Measurements from ENCODE around the gene MRPL52. TPM values are rescaled to one million over a fixed set of nuclear protein-coding genes. Genes with fewer than 3 reads are reported as not detected.

The MRPL52 gene
- 18.2 TPM for total RNA-seq

GRCh38 chr14:22829661-22830442 is at the start of gene MRPL52:
Gene MRPL52 (plus strand): TSS chr14:22829887. CDS start chr14:22829913, 26 bp downstream.

GRCh38 chr14:22814941-22815713 is 14.6 kb upstream of the MRPL52 start, which contains the start of gene SLC7A7:
Gene SLC7A7 (minus strand): TSS chr14:22815435. CDS start chr14:22813398, 2,037 bp downstream.

GRCh38 chr14:22836301-22837113 is 6.8 kb downstream of the MRPL52 start, which contains the start of gene MMP14:
Gene MMP14 (plus strand): TSS chr14:22836585. CDS start chr14:22836818, 233 bp downstream.

GRCh38 chr14:22871224-22872032 is 41.7 kb downstream of the MRPL52 start, which contains the start of gene LRP10:
Gene LRP10 (plus strand): TSS chr14:22871740. CDS start chr14:22872304, 564 bp downstream.

GRCh38 chr14:22883173-22883976 is 53.7 kb downstream of the MRPL52 start, which contains the start of gene REM2:
Gene REM2 (plus strand): TSS chr14:22883222. CDS start chr14:22883288, 66 bp downstream.

Small RNA genes within 50 kb of the gene (small RNA-seq; reads per million reads assigned to genes)
- not detected for gene RF00019 (ENCODE audit: low replicate concordance)

Other genes starting within 250 kb of the MRPL52 start
- gene DAD1, start 240.7 kb upstream of the MRPL52 start, total RNA-seq: 61.0 TPM
- gene ABHD4, start 231.6 kb upstream of the MRPL52 start, total RNA-seq: 4.1 TPM
- not detected for gene OR6J1, start 185.5 kb upstream of the MRPL52 start, total RNA-seq
- gene OXA1L, start 63.2 kb upstream of the MRPL52 start, total RNA-seq: 46.0 TPM
- gene SLC7A7, start 14.5 kb upstream of the MRPL52 start, total RNA-seq: 2.8 TPM
- 8.5 TPM for gene MMP14, start 6.7 kb downstream of the MRPL52 start, total RNA-seq
- 4.1 TPM for gene LRP10, start 41.9 kb downstream of the MRPL52 start, total RNA-seq
- 1.9 TPM for gene REM2, start 53.3 kb downstream of the MRPL52 start, total RNA-seq
- gene RBM23, start 89.3 kb downstream of the MRPL52 start, total RNA-seq: 66.0 TPM
- gene PRMT5, start 99.5 kb downstream of the MRPL52 start, total RNA-seq: 46.6 TPM
- gene HAUS4, start 127.2 kb downstream of the MRPL52 start, total RNA-seq: 27.2 TPM
- gene AJUBA, start 152.7 kb downstream of the MRPL52 start, total RNA-seq: 4.7 TPM
- 6.3 TPM for gene C14orf93, start 180.3 kb downstream of the MRPL52 start, total RNA-seq
- 127 TPM for gene PSMB5, start 205.0 kb downstream of the MRPL52 start, total RNA-seq
- not detected for gene PSMB11, start 212.3 kb downstream of the MRPL52 start, total RNA-seq
- gene CDH24, start 227.6 kb downstream of the MRPL52 start, total RNA-seq: 22.5 TPM